NCI-H146 treated with DMSO at 0.1 percent for 48 hours (cell line): ENCODE data around the gene TECTB.

Source experiments
- DNase-seq: peaks from one replicate; lab custom pipeline; 2025; ENCODE audit not compliant: unreplicated experiment; lab: John Stamatoyannopoulos, UW

TECTB gene

DNA sequence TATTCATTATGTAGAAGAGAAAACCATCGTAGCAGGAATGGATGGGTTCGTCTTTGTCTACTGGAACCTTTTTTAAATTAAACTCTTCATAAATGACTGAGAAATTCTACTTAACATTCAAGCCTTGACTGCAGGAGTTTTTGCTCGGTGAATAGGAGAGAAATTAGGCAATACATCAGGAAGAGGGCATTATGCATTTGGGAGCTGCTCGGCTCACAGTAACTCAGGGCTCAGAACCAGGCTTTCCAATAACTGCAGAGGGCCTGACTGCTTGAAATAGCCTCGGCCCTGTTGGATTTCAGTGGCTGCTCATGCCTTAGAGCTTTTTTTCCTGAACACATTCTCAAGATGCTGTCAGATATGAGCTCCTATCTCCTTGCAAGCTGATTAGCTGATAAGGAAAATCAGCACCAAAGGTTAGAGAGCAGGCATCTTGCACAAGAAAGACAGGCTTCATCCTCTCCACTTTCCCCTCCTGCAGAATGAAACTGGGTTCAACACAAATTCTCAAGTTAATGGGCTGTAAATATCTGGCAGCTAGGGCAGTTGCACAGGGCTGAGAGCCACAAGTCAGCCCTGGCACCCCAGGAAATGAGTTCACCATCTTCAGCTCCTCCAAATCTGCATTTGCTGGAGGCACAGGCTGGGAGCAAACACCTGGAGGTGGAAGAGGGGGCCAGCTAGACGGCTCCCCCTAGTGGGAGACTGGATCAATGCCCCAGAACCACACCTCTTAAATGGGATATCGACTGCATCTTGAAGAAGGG is 24.3 kb downstream of the TECTB start:
- DNase-seq: peak; percentile 12

- no peak for DNase-seq
Measured at GRCh38 chr10:112308125-112308502, 24.9 kb downstream of the TECTB start.

- no peak for DNase-seq
Measured at GRCh38 chr10:112311481-112311880, 28.3 kb downstream of the TECTB start.

DNA sequence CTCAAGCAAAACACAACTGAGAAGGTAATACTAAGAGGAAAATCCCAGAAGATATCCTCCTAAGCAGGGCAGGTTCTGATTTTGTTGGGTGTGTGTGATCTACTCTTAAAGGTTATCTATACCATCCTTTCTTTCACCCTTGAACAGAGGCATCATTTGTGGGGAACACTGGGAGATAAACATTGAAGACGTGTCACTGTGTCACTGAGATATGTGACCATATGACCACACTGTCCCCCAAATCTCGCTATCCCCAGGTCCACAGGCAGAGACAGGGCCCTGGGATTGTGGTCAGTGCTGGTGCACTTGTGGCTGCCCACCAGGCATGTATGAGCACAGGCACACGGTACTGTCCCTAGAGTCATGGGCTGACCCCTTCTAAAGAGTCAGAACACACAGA is 30.0 kb downstream of the TECTB start:
- DNase-seq: no peak

- DNase-seq: no peak
Measured at GRCh38 chr10:112313911-112314310, 30.7 kb downstream of the TECTB start.

- DNase-seq: peak; percentile 0
Measured at GRCh38 chr10:112314822-112315474, 31.7 kb downstream of the TECTB start.

GRCh38 chr10:112327678-112328077 is 44.5 kb downstream of the TECTB start:
- no peak for DNase-seq

DNA sequence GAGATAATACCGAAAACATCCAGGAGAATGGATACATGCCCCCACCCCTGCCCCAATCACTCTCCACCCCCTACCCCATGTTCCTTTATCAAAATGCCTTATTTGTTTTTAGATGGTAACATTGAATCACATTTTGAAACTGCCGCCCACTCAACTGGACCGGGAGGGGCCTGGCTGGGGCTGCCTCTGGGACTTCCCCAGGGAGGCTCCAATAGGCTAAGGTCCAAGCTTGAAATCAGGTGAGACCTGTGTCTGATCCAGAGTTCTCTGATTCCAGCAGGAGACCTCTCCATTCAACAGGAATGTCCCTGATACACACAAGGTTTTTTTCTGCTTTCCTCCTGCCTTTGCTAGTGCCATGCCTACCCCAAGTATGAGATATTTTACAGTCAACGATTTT is 47.0 kb downstream of the TECTB start:
- no peak for DNase-seq

DNA sequence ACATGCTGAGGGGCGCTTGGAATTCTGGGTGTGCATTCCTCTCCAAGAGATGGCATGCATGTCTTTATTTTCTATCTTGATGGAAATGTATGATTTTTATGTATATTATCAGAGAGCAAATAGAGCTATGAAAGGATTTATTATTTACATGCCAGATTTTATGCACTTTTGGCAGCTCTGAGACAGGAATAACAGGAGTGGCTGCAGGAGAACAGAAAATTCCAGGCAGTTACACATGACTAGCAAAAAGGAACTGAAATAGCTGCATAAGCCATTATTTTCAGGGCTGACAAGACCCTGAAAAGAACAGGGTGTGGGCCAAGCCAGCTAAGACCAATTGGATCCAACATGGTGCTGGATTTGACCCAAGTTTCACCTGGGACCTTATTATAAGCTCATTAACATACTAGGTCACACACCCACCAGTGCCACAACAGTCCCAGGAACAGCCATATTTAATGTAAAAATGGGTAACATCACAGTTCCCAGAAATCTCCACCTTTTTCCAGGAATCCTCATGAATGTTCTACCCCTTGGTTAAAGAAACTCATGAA is 47.5 kb downstream of the TECTB start:
- DNase-seq: no peak

DNA sequence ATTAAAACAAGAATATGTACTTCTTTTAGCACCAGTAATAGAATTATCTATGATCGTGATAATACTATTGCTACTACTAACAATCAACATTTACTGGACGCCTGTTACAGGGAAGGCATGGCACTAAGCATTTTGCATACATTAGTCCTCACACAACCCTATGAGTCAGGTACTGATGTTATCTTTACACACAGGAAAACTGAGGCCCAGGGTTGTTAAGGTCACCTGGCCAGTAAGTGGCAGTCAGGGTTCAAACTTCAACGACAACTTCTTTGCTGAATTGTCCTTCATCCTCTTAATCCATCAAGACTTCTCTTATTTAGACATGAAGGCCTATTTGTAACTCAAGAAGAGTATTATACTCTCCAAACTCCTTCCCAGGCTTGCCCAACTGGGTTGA is 48.8 kb downstream of the TECTB start:
- DNase-seq: no peak

- DNase-seq: no peak
Measured at GRCh38 chr10:112332509-112333228, 49.5 kb downstream of the TECTB start.

GRCh38 chr10:112333452-112333851 is 50.3 kb downstream of the TECTB start:
- no peak for DNase-seq

- no peak for DNase-seq
Measured at GRCh38 chr10:112335111-112335867, 52.1 kb downstream of the TECTB start.

DNA sequence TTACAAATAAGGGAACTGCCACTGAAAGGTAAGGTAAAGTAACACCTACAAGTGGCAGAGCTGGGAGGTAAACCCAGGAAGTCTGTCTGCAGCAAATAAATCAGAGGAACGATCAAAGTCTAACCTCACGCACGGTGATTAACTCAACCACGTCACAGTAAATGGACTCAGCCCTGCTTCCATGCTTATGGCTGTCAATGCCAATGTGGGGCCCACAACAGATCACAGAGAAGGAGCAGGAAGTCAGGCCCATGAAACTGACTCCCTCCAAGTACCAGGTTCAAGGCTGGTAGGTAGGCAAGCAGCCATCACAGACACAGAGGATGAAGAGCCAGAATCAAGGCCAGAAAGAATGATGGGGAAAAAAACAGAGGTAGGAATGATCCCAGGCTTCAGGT is 52.7 kb downstream of the TECTB start:
- no peak for DNase-seq

DNA sequence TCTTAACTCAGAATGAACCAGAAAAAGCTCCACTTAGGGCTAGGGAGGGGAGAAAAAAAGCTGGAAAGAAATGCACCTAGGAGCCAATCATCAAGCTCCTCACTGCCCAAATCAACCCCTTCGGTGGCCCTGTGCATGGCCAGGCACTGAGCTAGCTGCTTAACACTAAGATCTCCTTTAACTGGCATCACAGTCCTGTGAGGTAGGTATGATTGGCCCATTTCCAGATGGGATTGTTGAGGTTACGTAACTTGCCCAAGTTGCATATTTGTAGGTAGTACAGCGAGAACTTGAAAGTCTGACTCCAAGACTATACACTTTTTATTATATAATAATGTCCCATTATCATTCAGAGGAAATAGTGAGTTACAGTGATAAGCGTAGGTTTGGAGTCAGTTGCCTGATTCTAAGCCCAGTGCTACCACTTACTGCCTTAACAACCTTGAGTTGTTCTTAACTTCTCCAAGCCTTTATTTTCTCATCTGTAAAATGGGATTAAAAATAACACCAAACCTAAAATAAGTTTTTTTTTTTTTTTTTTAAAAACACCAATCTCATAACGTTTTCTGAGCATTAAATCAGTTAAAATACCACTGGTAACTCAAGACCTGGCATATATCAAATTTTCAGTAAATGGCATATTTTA is 53.5 kb downstream of the TECTB start:
- no peak for DNase-seq

DNA sequence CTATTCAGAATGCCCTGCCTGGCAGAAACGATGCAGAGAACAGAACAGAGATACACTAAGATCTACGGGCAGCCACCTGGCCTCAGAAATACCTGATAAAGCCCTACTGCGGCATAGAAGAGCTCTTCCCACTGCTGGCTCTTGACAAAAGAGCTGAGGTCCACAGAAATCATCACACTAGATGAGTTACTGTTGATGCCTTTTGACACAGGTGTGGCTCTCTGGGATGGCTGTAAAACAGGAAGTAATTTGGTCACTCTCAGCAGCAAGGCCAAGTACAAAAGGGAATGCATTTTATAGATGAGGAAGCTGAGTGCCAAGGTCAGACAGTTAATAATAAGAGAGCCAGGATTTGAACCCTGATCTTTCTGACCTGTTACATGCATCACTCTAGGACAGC is 55.8 kb downstream of the TECTB start:
- DNase-seq: no peak

DNA sequence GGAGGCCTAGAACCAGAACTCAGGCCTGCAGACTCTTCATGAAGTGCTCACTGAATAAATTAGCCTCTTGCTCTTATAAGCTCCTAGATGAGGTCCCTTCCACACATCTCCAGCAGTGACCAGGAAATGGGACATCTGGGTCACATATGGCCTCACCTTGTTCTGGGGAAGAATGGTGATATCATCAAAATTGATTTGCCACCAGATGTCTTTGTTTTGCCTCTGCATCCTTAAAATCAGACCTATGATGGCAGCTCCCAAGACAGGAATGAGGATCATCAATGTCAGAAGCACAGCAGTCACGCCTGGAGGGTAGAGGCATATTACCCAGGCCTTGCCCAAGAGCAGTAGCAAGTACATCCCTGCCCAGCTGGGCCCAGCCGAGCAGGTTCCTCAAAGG is 57.4 kb downstream of the TECTB start:
- no peak for DNase-seq

GRCh38 chr10:112343056-112343806 is 60.0 kb downstream of the TECTB start:
- DNase-seq: no peak

DNA sequence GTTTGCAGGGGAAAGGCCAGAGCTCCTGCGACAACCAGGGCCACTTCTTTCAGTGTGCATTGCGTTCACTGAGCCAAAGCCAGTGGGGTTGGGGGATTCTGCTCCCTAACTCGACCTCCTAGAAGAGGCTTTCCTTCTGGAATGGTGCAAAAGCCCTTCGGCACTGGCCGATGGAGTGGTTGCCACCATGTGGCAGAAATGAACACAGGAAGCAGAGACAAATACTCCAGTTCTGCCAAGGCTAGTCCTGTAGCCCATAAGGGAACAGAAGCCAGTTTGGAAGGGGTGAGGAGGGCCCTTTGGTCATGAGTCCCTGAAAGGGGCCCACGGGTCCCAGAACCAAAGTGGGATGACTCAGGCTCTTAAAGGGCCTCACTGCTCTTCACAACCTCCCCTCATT is 61.1 kb downstream of the TECTB start:
- no peak for DNase-seq

GRCh38 chr10:112345202-112345601 is 62.0 kb downstream of the TECTB start:
- DNase-seq: no peak
